ENCODE results near the gene CELF2.

DNA sequence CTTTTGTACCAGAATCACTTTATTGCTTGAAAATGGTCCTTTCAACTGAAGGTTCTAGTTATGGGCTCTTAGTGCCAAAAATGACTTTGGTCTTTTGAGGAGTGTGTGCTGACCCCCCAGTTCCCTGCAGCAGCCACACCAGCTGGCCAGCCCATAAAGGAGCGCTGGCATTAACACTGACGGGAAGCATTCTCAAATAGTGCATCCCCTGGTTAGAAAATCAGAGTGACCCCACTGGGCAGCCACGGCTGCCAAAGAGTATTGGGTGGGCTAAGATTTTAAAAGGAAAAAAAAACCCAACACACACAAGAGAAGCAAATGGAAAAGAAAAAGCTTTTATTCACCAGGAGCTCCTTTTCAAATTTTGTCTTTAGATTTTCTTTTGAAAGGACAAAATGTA is 199.8 kb downstream of the CELF2 start:
- TF ChIP-seq, protein P1, sequence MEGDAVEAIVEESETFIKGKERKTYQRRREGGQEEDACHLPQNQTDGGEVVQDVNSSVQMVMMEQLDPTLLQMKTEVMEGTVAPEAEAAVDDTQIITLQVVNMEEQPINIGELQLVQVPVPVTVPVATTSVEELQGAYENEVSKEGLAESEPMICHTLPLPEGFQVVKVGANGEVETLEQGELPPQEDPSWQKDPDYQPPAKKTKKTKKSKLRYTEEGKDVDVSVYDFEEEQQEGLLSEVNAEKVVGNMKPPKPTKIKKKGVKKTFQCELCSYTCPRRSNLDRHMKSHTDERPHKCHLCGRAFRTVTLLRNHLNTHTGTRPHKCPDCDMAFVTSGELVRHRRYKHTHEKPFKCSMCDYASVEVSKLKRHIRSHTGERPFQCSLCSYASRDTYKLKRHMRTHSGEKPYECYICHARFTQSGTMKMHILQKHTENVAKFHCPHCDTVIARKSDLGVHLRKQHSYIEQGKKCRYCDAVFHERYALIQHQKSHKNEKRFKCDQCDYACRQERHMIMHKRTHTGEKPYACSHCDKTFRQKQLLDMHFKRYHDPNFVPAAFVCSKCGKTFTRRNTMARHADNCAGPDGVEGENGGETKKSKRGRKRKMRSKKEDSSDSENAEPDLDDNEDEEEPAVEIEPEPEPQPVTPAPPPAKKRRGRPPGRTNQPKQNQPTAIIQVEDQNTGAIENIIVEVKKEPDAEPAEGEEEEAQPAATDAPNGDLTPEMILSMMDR (IDR thresholded peaks at IDR 0.05): no peak
- TF ChIP-seq EP300 (IDR thresholded peaks at IDR 0.05) (no peak), POLR2A (IDR thresholded peaks at IDR 0.05) (no peak)
